Measurements from ENCODE around the gene KDM5A.
"Not testable (repeated sequence)": the region's sequence is repeated elsewhere in the genome, so short reads cannot be mapped to it uniquely, and the experiment has no call there.

Gene KDM5A

GRCh38 chr12:359091-359490 lies 30.0 kb downstream of the KDM5A start:
- Histone ChIP-seq H3K36me3 (ENCODE audit: control insufficient read depth, insufficient read depth, low read length) (no peaks in the 10 kb centered on the region), H3K9me3 (ENCODE audit: control insufficient read depth, low read length) (no peaks in the 10 kb centered on the region), H3K79me2 (peaks cover 21% of the 10 kb centered on the region), H2AFZ (no peak overlapping the region), H3K27ac (no peak overlapping the region), H3K4me3 (ENCODE audit: low read depth, low read length) (no peak overlapping the region), H3K9ac (no peak overlapping the region), H3K4me2 (ENCODE audit: low read length) (no peak overlapping the region), H3K27me3 (ENCODE audit: control insufficient read depth, insufficient read depth, low read length) (no peaks in the 10 kb centered on the region), H3K4me1 (no peaks in the 10 kb centered on the region)
- TF ChIP-seq, protein P1, sequence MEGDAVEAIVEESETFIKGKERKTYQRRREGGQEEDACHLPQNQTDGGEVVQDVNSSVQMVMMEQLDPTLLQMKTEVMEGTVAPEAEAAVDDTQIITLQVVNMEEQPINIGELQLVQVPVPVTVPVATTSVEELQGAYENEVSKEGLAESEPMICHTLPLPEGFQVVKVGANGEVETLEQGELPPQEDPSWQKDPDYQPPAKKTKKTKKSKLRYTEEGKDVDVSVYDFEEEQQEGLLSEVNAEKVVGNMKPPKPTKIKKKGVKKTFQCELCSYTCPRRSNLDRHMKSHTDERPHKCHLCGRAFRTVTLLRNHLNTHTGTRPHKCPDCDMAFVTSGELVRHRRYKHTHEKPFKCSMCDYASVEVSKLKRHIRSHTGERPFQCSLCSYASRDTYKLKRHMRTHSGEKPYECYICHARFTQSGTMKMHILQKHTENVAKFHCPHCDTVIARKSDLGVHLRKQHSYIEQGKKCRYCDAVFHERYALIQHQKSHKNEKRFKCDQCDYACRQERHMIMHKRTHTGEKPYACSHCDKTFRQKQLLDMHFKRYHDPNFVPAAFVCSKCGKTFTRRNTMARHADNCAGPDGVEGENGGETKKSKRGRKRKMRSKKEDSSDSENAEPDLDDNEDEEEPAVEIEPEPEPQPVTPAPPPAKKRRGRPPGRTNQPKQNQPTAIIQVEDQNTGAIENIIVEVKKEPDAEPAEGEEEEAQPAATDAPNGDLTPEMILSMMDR (IDR thresholded peaks at IDR 0.05), result no peak

DNA sequence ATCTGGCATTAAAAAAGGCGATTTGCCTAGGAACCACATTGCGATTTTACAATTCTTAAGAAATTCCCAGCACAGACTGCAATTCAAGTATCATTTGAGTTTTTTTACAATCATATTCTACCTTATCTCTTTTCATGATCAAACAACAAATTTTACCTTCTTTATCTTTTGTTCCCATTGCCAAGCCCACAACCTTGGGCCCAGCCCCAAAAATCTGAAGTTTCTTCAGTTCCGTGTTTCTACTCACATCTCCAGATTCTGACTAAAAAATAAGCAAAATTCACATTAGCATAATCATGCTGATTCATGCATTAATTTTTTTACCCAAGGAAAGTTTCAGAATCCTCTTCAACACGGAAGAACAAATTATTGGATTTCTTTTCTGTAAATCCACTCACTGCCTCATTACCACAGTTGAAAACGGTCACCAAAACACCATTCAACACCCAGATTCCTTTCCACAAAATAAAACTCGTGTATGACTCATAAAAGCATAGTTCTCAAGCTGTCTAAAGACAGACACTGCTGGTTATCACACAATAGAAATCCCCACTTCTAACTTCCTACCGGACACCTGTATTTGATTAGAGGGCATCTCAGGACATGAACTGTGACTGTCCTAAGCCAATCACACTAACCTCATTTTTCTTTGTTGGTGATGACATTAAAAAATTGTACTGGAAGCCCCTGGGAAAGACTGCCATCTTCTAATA lies 32.7 kb downstream of the KDM5A start:
- Histone ChIP-seq H3K4me3 (ENCODE audit: low read depth, low read length) (no peak overlapping the region), H3K79me2 (peaks cover 17% of the 10 kb centered on the region), H3K4me1 (no peaks in the 10 kb centered on the region), H3K36me3 (ENCODE audit: control insufficient read depth, insufficient read depth, low read length) (no peaks in the 10 kb centered on the region), H3K27me3 (ENCODE audit: control insufficient read depth, insufficient read depth, low read length) (no peaks in the 10 kb centered on the region), H3K9me3 (ENCODE audit: control insufficient read depth, low read length) (no peaks in the 10 kb centered on the region), H2AFZ (no peak overlapping the region), H3K27ac (no peak overlapping the region), H3K9ac (no peak overlapping the region), H3K4me2 (ENCODE audit: low read length) (no peak overlapping the region)
- TF ChIP-seq, protein P1 (IDR thresholded peaks at IDR 0.05), result no peak

GRCh38 chr12:351197-351596 lies 37.9 kb downstream of the KDM5A start:
- not testable (repeated sequence) for H2AFZ ChIP-seq; H3K4me3 ChIP-seq (ENCODE audit: low read depth, low read length); H3K9ac ChIP-seq; H3K9me3 ChIP-seq (ENCODE audit: control insufficient read depth, low read length); H3K36me3 ChIP-seq (ENCODE audit: control insufficient read depth, insufficient read depth, low read length); H3K27me3 ChIP-seq (ENCODE audit: control insufficient read depth, insufficient read depth, low read length); H3K27ac ChIP-seq; H3K4me2 ChIP-seq (ENCODE audit: low read length); H3K4me1 ChIP-seq
- peaks cover 14% of the 10 kb centered on the region for H3K79me2 ChIP-seq

DNA sequence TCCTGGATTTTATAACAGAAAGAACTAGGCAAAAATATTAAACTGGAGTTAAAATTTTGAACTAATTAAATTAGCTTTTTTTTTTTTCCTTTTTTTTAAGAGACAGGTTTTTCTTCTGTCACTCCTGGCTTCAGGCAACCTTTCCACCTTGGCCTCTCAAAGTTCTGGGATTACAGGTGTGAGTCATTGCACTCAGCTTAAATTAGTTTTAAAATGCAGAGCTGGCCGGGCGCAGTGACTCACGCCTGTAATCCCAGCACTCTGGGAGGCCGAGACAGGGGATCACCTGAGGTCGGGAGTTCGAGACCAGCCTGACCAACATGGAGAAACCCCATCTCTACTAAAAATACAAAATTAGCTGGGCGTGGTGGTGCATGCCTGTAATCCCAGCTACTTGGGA lies 39.5 kb downstream of the KDM5A start:
- H2AFZ ChIP-seq; H3K27me3 ChIP-seq (ENCODE audit: control insufficient read depth, insufficient read depth, low read length); H3K4me2 ChIP-seq (ENCODE audit: low read length); H3K27ac ChIP-seq; H3K9ac ChIP-seq; H3K4me1 ChIP-seq; H3K9me3 ChIP-seq (ENCODE audit: control insufficient read depth, low read length); H3K36me3 ChIP-seq (ENCODE audit: control insufficient read depth, insufficient read depth, low read length); H3K4me3 ChIP-seq (ENCODE audit: low read depth, low read length): not testable (repeated sequence)
- peaks cover 14% of the 10 kb centered on the region for H3K79me2 ChIP-seq

- not testable (repeated sequence) for H3K9me3 ChIP-seq (ENCODE audit: control insufficient read depth, low read length); H3K36me3 ChIP-seq (ENCODE audit: control insufficient read depth, insufficient read depth, low read length); H3K27me3 ChIP-seq (ENCODE audit: control insufficient read depth, insufficient read depth, low read length); H3K9ac ChIP-seq; H3K4me2 ChIP-seq (ENCODE audit: low read length)
- Histone ChIP-seq H3K4me3 (ENCODE audit: low read depth, low read length) (peak overlapping the region; percentile 13), H3K79me2 (peaks cover 15% of the 10 kb centered on the region), H2AFZ (peak overlapping the region; percentile 59), H3K27ac (peak overlapping the region; percentile 77), H3K4me1 (peaks cover 13% of the 10 kb centered on the region)
Observed at GRCh38 chr12:343036-343435, 46.1 kb downstream of the KDM5A start.

DNA sequence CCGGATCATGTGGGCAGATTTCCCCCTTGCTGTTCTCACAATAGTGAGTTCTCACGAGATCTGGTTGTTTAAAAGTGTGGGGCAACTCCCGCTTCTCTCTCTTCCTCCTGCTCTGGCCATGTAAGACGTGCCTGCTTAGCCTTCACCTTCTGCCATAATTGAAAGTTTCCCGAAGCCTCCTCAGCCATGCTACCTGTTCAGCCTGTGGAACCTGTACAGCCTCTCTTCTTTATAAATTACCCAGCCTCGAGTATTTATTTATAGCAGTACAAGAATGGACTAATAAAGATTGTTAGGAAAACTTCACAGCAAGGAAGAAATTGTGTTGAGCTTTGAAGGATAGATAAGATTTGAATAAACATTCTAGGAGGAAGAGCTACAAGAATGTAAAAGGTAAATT lies 52.1 kb downstream of the KDM5A start:
- TF ChIP-seq, protein P1 (IDR thresholded peaks at IDR 0.05), result no peak
- H3K9ac ChIP-seq, result no peak overlapping the region
- H3K79me2 ChIP-seq, result peaks cover 14% of the 10 kb centered on the region
- no peaks in the 10 kb centered on the region for H3K9me3 ChIP-seq (ENCODE audit: control insufficient read depth, low read length)
- no peaks in the 10 kb centered on the region for H3K36me3 ChIP-seq (ENCODE audit: control insufficient read depth, insufficient read depth, low read length)
- no peak overlapping the region for H2AFZ ChIP-seq
- H3K4me1 ChIP-seq, result no peaks in the 10 kb centered on the region
- H3K4me3 ChIP-seq (ENCODE audit: low read depth, low read length), result no peak overlapping the region
- H3K27me3 ChIP-seq (ENCODE audit: control insufficient read depth, insufficient read depth, low read length), result no peaks in the 10 kb centered on the region
- no peak overlapping the region for H3K27ac ChIP-seq
- H3K4me2 ChIP-seq (ENCODE audit: low read length), result no peak overlapping the region
